Measurements from ENCODE around the gene PRND.
"Not testable (repeated sequence)": the region's sequence is repeated elsewhere in the genome, so short reads cannot be mapped to it uniquely, and the experiment has no call there.

Gene PRND

DNA sequence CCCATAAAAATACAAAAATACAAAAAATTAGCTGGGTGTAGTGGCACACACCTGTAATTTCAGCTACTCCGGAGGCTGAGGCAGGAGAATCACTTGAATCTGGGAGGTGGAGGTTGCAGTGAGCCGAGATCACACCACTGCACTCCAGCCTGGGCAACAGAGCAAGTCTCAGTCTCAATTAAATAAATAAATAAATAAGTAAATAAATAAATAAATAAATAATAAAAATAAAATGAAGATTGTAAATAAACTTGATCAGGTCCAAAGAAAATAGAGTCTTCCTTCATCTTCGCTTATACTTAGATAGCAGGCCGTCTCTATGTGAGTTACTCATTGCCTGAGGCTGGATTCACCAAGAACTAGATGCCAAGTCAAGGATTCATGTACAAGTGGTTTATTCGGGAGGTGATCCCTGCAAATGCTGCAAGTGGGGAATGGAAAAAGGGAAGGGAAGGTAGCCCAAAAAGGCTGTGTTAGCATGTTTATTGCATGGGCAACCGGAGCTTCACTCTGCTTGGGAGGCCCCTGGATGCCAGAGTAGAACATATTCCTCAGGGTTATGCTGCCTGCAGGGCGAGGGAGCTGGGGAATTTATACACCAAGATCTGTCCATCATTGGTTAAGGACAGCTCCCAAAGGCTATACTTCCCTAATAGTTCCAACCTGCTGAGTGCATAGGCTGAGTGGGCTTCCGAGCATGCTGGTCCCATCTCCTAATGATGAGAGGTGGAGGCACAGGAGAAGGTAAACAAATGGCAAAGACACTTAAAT is 16.3 kb downstream of the PRND start:
- DNase-seq: no peak

DNA sequence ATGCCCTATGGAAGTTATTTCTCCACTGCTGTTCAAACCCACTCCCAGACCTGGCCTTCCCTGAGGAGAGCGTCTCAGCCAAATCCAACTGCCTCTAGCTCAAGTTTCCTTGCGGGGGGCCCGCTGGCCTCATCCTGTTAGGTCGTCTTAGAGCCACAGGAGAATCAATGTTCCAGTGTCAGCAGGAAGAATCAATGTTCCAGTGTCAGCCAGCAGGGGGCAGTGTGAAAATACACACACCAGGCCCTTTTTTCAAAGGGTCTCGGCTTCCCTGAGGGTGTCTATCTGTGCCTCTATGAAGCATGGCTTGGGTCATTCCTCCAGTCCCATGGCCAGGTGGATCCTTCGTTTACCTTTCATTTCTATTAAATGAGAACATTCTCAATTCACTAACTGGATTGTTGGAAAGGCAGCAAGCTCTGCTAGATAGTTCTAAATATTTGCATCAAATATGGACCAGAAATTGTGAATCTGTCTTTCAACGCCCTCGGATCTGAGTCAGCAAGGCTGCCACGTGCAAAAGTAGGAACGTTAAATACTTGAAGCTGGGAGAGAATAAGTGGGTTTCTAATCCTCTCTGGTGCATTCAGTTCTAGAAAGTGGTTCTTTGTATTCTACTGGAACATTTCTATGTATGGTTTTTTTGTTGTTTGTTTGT is 19.2 kb downstream of the PRND start:
- peak in 23 of 51 donors; percentile 12 to 58 (median 25) for DNase-seq

GRCh38 chr20:4748847-4749246 is 27.1 kb downstream of the PRND start:
- DNase-seq: no peak

- DNase-seq: no peak
These were observed 27.6 kb downstream of the PRND start for GRCh38 chr20:4749326-4749725.

- DNase-seq: no peak
These were observed 28.7 kb downstream of the PRND start for GRCh38 chr20:4750381-4750780.

- not testable (repeated sequence) for DNase-seq
These were observed 37.6 kb downstream of the PRND start for GRCh38 chr20:4759100-4759884.

- DNase-seq: no peak
These were observed 41.6 kb downstream of the PRND start for GRCh38 chr20:4763261-4763660.

DNA sequence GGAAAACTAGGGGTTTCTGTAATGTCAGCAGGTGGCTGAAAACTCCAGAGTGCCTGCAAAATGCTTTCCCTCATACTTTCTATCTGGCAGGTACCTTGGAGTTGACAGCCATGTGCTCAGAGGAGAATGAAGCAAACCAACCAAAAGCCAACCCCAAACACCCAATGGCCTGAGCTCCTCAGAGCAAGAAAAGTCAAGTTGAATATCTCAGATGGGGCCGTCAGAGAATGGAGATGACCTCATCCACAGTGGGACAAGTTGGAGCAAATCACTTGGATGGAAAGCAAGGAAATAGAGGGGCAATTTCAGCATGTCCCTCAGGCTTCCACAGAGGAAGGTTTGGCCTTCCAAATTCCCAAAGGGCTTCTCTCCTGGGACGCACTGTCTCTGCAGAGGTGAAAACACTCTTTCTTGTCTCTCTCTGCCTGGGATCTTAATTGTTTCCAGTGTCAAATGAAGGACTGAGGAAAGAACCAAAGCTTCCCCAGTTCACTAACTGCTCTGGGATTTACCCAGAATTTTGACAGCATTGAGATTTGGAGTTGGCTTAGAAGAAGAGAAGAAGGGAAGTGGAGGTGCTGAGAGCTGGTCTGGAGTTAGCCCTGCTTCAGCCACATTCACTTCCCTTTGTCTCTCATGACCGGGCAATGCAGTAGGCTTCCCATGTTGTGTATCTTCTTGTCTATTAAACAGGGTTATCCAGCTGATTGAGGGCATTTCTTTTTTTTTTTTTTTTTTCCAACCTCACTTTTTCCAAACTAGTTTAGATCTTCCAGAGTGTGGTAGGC is 42.2 kb downstream of the PRND start:
- DNase-seq: peak in 1 of 51 donors; percentile 6

DNA sequence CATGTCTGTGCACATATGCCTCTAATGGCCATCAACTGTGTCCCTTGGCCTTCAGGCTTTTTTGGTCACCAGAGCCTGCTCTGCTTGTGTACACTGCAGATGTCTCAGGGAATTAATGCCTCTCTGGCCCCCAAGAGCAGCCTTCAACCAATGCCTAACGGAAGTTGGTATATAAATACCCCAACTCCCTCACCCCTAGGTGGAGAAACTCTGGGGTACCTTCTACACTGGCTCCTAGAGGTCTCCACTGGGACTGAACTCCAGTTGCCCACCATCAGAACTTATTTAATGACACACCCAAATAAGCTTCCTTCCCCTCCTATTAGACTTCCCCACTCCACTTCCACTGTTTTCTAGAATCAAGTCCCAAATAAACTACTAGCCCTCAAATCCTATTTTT is 43.1 kb downstream of the PRND start:
- no peak for DNase-seq

DNA sequence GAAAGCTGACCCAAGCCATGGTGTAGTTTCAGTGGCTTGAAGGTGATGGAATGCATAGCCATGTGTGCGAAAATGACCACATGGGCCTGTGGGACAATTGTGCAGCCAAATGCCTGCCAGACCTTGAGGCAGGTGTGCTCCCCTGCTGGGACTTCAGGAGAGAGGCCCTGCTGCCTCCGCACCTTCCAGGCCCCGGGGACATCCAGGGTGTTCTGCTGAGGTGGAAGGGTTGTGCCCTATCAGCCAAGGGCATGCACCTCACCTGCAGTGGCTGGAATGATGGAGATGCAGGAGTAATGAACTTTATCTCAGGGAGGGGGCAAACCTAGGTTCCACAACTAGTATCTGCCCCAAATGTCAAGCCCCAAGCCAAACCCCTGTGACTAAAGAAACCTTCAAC is 44.0 kb downstream of the PRND start:
- no peak for DNase-seq

DNA sequence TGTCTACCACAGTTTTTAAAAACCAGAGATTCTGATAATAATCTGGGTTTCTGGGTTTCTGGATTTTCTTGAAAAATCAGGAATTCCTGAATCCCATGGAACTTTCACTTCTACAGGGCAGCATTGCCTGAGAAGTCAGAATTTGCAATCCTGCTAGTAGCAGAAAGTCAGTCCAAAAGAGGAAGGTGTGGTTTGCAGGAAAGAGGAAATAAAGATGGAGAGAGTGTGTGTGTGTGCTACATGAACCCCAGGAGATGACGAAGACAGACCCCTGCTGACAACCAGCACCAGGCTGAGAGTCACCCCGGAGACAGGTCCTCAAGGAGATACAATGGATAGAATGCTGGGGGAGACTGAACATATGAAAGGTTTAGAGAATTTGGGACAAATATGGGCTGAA is 44.9 kb downstream of the PRND start:
- peak in 5 of 51 donors; percentile 6 to 12 (median 8) for DNase-seq

DNA sequence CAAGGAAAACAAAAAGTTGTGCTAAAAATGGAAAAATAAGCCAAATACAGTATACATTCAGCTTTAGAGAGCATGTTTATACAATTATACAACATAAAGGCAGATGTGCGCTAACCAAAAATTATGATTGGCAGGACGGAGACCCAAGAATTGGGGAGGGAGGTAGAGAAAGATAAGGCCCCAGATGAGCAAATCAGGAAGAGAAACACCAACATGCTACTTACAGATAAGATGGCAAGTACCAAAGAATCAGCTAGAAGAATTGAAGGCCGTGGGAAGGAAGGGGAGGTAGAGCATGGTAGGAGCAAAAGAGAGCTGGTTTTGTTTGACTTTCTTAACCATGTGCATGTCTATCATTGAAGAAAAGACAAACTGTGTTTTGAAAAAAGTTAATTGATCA is 45.4 kb downstream of the PRND start:
- no peak for DNase-seq

DNA sequence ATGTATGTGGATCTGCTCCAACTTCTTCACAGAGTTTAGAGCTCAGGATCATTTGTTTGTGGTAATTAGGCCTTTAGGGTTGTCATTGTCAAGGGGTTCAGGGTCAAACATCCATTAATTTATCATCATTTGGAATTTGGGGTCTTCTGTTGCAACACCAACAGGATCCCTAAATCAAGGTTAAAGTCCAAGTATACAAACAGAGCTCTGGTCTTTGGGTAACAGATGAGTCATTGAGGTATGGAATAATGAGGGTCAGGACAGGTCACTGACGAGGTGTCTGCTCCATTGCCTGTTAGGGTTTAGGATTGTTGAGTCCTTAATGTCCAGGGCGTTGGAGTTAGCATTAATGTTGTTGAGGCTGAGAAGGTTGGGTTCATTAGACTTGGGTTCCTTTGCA is 47.6 kb downstream of the PRND start:
- DNase-seq: no peak

DNA sequence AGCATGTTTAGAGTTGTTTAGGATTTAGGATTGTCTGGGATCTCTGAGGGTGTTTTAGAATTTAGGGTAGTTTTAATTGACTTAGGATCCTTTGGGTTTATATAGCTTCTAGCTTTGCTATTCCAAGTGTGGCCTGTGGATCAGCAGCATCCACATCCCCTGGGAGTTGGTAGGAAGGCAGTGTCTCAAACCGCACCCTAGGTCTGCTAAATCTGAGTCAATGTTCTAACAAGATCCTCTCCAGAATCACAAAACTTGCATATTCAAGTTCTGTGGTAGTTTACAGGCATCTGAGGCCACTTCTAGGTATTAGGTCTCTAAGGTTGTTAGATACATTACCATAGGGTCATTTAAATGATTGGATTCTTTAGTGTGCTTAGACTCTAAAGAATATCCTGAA is 48.3 kb downstream of the PRND start:
- DNase-seq: no peak

DNA sequence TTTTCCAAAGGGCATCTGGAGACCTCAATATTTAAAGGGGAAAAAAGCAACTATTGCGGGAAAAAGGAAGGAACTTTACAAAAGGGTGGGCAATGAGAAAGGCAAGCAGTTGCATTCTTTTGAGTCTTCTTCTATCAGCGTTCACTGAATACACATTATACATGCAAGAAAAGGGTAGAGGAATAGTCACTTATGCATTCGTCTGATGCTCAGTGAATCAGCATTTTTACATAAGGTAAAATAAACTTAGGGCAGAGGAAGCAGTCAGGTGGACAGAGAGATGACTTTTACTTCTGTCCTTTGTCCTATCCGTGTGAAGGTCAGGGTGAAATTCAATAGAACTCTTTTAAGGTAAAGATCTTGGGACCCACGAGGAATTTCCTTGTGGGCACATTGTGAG is 49.3 kb downstream of the PRND start:
- no peak for DNase-seq

DNA sequence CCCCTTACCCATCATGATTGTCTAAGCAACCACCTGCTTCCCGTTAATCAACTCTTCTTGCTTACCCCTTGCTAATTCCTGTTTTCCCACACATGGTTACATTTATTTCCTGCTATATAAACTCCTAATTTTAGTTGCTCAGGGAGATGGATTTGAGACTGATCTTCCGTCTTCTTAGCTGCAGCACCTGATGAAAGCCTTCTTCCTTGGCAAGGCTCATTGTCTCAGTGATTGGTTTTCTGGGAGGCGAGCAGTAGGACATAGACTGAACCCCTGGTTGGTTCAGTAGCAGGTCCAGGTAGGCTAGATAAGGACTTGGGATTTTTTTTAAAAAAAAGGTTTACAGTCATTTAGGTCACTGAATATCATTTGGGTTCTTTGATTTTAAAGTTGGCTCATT is 50.4 kb downstream of the PRND start:
- DNase-seq: no peak

DNA sequence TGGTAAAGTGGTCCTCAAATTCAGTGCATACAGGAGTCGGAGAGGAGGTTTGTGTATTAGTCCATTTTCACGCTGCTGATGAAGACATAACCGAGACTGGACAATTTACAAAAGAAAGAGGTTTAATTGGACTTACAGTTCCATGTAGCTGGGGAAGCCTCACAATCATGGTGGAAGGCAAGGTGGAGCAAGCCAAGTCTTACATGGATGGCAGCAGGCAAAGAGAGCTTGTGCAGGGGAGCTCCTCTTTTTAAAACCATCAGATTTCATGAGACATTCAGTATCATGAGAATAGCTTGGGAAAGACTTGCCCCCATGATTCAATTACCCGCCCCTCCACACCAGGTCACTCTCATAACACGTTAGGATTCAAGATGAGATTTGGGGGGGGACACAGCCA is 51.3 kb downstream of the PRND start:
- not testable (repeated sequence) for DNase-seq

DNA sequence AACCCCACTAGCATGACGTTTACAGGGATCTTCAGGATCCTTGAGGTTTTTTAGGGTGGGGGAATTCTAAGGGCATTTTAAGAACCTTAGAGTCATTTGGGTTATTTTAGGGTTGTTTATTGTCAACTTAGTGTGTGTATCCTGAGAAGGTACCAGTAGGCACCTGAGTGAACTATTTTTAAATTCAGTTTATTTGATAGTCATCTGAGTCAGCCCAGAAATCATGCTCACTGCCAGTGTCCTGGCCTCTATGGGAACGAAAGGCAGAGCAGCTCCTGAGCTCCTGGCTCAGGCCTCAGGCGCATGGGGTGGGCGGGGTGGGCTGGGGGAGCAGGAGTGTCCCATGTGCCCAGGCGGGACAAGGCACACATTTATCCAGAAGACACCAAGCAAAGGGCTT is 52.0 kb downstream of the PRND start:
- DNase-seq: no peak

- DNase-seq: no peak
These were observed 52.5 kb downstream of the PRND start for GRCh38 chr20:4774207-4774606.

DNA sequence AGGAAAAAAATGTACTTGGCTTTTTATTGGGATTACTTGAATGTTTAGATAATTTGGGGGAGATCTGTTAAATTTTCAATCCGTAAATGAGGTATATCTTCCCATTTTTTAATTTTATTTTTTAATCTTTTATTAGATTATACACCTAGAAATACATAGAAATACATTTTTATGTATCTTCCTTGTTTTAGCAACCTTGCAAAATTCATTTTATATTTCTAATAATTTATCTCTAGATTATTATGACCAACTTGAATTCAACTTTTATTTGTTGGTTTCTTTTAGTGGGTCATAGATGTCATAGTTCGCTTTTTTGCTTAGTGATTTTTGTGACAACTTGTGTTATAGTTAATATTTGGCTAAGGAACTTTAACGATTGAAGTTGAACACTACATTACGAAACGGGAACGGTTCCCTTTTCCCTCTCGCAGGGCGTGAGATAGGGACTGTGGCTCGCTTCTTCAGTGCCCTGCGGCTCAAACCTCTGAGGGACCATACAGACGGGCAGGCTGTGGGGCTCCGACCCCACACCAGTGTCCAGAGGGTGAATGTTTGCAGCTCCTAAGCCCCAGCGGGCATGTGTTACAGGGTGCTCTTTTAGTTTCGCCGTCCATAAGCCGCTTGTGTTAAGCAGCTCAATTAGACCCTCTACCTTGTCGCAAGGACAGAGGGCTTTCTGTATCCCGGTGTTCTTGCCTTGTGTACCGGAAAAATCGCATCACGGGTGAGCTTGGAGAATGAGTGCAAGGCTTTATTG is 53.8 kb downstream of the PRND start:
- DNase-seq: no peak

DNA sequence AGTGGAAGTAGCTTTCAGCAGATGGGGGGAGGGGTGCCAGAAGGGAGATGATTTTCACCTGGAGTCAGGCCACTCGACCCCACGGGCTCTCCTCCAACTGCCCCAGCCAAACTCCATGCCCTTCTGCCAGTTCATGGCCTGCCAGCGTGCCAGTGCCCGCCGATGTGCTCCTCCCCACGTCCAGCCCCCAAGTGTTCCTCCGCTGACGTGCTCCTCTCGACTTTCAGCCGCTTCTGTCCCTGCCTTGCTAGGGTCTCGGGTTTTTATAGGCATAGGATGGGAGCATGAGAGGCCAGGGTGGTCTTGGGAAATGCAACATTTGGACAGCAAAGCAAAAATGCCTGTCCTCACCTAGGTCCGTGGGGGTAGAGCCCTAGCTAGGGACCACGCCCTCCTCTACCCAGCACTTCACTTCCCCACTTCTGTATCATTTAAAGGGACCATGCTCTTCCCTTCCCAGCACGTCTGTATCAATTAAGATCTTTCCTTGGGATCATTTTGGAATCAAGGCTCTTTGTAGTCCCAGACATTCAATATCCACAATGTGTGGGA is 54.4 kb downstream of the PRND start:
- DNase-seq: peak in 2 of 51 donors; percentile 10 to 35

All from hypothalamus (tissue), 51 donors.